Sciatic nerve (tissue), 2 donors: ENCODE measurements around the gene TMEM200C. TPM values are rescaled to one million over a fixed set of nuclear protein-coding genes. Genes with fewer than 3 reads are reported as not detected.

Experiments used
- ATAC-seq: fragments of 200-7000 bp; cut with Tn5 transposase; one replicate; pipeline ENCODE4 v1.9.1; 2020; ENCODE audit warnings: mild to moderate bottlenecking, moderate library complexity
- DNase-seq: peaks from one replicate; pipeline ENCODE4 v3.0.0-alpha.2; 2020; ENCODE audit warnings: low spot score
- intact Hi-C: fragments of 100-400 bp; cut with DNase I; formaldehyde crosslinking; loops from one replicate; pipeline ENCODE4 v1.14.2; 2022
- microRNA-seq: library from miRNA; unstranded; fragments of <30 nt; microRNA quantifications from one replicate; pipeline ENCODE4 v1.2.0, GENCODE V29; 2020
- total RNA-seq: library from RNA; stranded (reverse); fragmentation: NEBNext Ultra II Directional; extraction: Animal tissue kit (Norgen Biotek cat#: 25700); gene quantifications from one replicate; pipeline ENCODE4 v1.2.1, GENCODE V29; 2021
- donor health status: DM: no; HTN: no; CAD: no.
- donor health status: DM: no; HTN: no; CAD: no.

TMEM200C gene
- total RNA-seq, 1 donor from 2014 or later = 0.94 TPM

DNA sequence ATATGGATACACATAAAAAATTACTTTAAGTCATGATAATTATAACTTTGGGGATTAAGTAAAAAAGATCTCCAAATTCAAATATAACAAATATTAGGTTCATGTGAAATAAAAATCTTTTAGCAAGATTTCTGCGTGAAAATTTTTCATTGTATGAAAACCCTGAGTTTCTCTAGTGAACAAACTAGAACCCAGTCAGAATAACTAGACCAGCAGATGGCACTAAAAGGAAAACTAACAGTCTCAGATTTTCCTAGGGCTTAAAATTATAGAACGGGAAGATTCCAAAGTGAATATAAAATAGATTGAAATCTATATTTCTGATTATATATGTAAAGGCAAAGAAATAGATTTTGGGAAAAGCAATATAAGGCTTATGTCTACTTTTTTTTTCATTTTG lies 43.3 kb downstream of the TMEM200C start:
- intact Hi-C loops = no loop called here
- ATAC-seq (no peak), DNase-seq (no peak)

DNA sequence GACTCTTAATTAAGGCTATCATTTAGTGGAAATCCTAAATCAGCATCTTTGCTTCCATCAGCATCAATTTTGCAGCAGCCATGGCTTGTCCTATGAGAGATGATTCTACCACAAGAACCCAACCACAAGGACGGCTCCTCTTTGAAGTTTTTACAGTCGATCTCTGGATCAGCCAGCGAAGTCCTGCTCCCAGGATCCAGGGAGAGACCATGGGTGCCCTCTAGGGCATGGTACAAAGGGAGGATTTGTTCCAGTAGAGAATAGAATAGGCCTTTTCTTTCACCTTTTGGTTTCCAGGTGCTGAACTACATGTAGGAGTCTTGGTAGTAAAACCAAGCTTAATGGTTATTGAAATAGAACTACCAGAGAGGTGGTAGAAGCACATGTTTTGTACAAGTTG lies 52.7 kb downstream of the TMEM200C start:
- DNase-seq (no peak), ATAC-seq (no peak)
- intact Hi-C loops = no loop called here

DNA sequence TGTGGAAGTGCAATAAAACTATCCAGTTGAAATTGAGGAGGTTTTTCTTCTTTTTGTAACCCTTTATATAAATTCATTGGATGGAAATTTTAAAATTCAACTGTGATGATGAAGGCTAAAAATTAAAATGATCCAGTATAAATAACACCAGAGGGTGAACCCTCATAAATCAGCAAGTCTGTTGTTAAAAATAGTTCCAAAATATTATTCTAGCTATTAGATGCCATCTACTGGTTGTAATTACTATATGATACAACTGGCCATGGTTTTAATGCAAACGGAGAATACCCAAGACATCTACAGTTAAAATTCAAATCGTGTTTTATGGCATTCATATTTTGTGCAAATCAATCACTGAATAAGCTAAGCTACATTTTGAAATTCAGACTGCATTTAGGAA lies 53.8 kb downstream of the TMEM200C start:
- no peak for ATAC-seq
- DNase-seq = no peak
- intact Hi-C loops = no loop called here

DNA sequence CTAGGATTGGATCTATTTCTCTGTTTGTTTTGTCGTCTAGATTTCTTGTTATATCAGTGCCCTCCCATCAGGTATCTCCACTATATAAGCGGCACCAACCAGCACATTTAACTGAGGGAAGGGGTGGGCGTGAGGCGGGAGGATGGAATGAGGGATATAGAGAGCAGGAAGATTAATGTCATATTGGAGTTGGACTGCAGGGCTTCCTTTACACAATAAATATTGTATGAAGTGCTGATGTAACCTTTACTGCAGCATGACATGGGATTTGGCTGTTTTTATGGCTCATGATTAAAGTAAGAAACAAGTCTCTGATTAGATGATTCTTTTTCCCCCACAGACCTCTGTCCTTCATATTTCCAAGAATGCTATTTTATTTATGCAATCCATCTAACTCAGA lies 54.8 kb downstream of the TMEM200C start:
- intact Hi-C loops = no loop called here
- no peak for ATAC-seq
- no peak for DNase-seq

DNA sequence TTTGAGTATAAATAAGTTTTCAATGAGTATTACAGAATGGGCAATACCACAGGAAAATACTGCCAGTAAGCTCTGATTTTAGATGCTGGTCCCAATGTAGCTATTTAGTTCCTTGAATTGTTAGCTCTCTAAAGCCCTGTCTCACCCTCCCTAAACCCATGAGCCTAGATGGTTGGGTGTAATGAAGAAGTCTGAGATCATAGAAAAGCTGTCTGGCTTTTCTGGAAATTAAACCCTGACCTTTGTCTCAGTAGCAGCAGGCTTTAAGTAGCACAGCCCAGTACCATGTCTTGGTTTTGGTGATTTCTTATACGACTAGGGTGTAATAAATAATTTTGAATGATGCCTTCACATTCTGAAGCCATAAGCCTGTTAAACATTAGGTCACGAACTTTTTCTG lies 55.3 kb downstream of the TMEM200C start:
- intact Hi-C loops = no loop called here
- ATAC-seq = no peak
- no peak for DNase-seq

GRCh38 chr18:5839102-5839501 lies 56.2 kb downstream of the TMEM200C start:
- DNase-seq (no peak), ATAC-seq (no peak)
- intact Hi-C loops = no loop called here

Small RNA genes within 50 kb of the gene (microRNA-seq; reads per million reads assigned to microRNA genes)
- not detected for gene MIR3976
